ENCODE results near the gene PPP2R3B. TPM values are rescaled to one million over a fixed set of nuclear protein-coding genes. Genes with fewer than 3 reads are reported as not detected.

PPP2R3B gene
- total and polyA plus RNA-seq, 2 of the 13 experiments (the other 11 are each of a cell fraction or from before 2014, with no cell fraction given) = 17.0 to 21.4 TPM

GRCh38 chrX:334971-335757 lies 51.5 kb downstream of the PPP2R3B start (continued):
- TF ChIP-seq ZSCAN20 (CRISPR knock-in tag; IDR thresholded peaks at IDR 0.05; ENCODE audit: borderline replicate concordance) (no peak), ZNF605 (CRISPR knock-in tag; IDR thresholded peaks at IDR 0.05) (no peak)

- peaks cover 0 to 4% of the 10 kb centered on the region in 2 experiments; a peak in 1 of 5 replicates for H3K27me3 ChIP-seq (ENCODE audit: control insufficient read depth in 1 of 2, insufficient read depth in 2 of 2, low read length in 2 of 2)
- H3K4me2 ChIP-seq (ENCODE audit: low read depth, low read length) = no peak overlapping the region
- in situ Hi-C loops (cut with HindIII; ENCODE audit: extremely low pct_ligation_motif_present, low pct_unique_long_range_greater_than_20kb) = no loop called here
- 94% methylated on average over 48 of the region's 53 CpGs for WGBS (ENCODE audit: low lambda C conversion rate)
- BruUV-seq (replicated peaks) = no TSS peak
- no peak for ATAC-seq
- no peak for FAIRE-seq
- no peaks in the 10 kb centered on the region for H4K20me1 ChIP-seq (ENCODE audit: insufficient read depth, low read length)
- H3K27ac ChIP-seq (ENCODE audit: extremely low read length, insufficient read depth, low read length) = no peak overlapping the region
- ChIA-PET CTCF (ENCODE audit: low intra/inter-chr PET ratio, low total read pairs) (no interaction called here), POLR2A (no interaction called here)
- intact Hi-C loops (cut with micrococcal nuclease; ENCODE audit: unreplicated experiment) = no loop called here
- no peaks in the 10 kb centered on the region for H3K4me1 ChIP-seq (ENCODE audit: insufficient read depth, low read length)
- no peaks in the 10 kb centered on the region for H3K9me3 ChIP-seq (ENCODE audit: low read length)
- no peak overlapping the region for H3K9ac ChIP-seq (ENCODE audit: insufficient read depth, low read depth, low read length)
- H2AFZ ChIP-seq (ENCODE audit: low read length) = no peak overlapping the region
- H3K4me3 ChIP-seq (replicated peaks in 1 of 3; ENCODE audit: insufficient read depth in 1 of 3, low read depth in 2 of 3, low read length in 3 of 3) = no peak overlapping the region
- DNase-seq (ENCODE audit: low spot score) = no peak
- no peaks in the 10 kb centered on the region for H3K36me3 ChIP-seq (replicated peaks in 1 of 2; ENCODE audit: control insufficient read depth in 1 of 2, insufficient read depth in 2 of 2, low read length in 2 of 2)
- no peaks in the 10 kb centered on the region for H3K79me2 ChIP-seq (ENCODE audit: insufficient read depth, low read length)
- TF ChIP-seq RFX3 (CRISPR knock-in tag; IDR thresholded peaks at IDR 0.05) = no peak
- TF ChIP-seq ZNF784 (CRISPR knock-in tag; IDR thresholded peaks at IDR 0.05; ENCODE audit: borderline replicate concordance) = no peak
- no peak for TF ChIP-seq ZNF501 (CRISPR knock-in tag; IDR thresholded peaks at IDR 0.05)
- no peak for TF ChIP-seq MLXIP (CRISPR knock-in tag; IDR thresholded peaks at IDR 0.05; ENCODE audit: borderline replicate concordance)
- TF ChIP-seq EZH2 (conservative IDR thresholded peaks at IDR 0.05; ENCODE audit: low read depth, low read length) = no peak
- TF ChIP-seq ZNF546 (CRISPR knock-in tag; conservative IDR thresholded peaks at IDR 0.05) = no peak
- no peak for TF ChIP-seq FOSL1 (CRISPR knock-in tag; IDR thresholded peaks at IDR 0.05; ENCODE audit: borderline replicate concordance)
- no peak for TF ChIP-seq ZNF776 (CRISPR knock-in tag; IDR thresholded peaks at IDR 0.05)
- TF ChIP-seq ARHGAP35 (CRISPR knock-in tag; IDR thresholded peaks at IDR 0.05; ENCODE audit: borderline replicate concordance) = no peak
- TF ChIP-seq LBX2 (CRISPR knock-in tag; IDR thresholded peaks at IDR 0.05; ENCODE audit: borderline replicate concordance) = no peak
Observed at GRCh38 chrX:334331-334891, 52.3 kb downstream of the PPP2R3B start.

All from HepG2 (cell line).